ENCODE data around the gene CDK16. TPM values are rescaled to one million over a fixed set of nuclear protein-coding genes. Genes with fewer than 3 reads are reported as not detected.
A peak's percentile ranks its signal among the peaks of the same experiment; 100 is the strongest.

The CDK16 gene
- total and polyA plus RNA-seq, 9 of the 15 experiments (the other 6 are each of a cell fraction or from before 2014, with no cell fraction given) = 3.9 to 104 (median 57.5) TPM

GRCh38 chrX:47177079-47177478 is 41.4 kb upstream of the CDK16 start:
- DNase-seq (ENCODE audit: extremely low read depth in 1 of 4, low spot score in 3 of 4) (no peak), ATAC-seq (no peak)

More at GRCh38 chrX:47177079-47177478, 41.4 kb upstream of the CDK16 start:
- Histone ChIP-seq H2AFZ (ENCODE audit: low read depth, low read length) (no peak overlapping the region), H4K20me1 (replicated peaks; ENCODE audit: control insufficient read depth, insufficient read depth, low read length) (peaks cover 4% of the 10 kb centered on the region; the same call in 1 of the 2 replicates), H3K27me3 (ENCODE audit: control insufficient read depth in 2 of 2, insufficient read depth in 2 of 2, low read length in 2 of 2) (no peaks in the 10 kb centered on the region), H3K4me1 (replicated peaks in 1 of 2; ENCODE audit: control insufficient read depth in 2 of 2, insufficient read depth in 2 of 2, low read length in 2 of 2) (no peaks in the 10 kb centered on the region; a peak in 1 of 5 replicates), H3K9ac (ENCODE audit: insufficient read depth in 1 of 2, low read depth in 2 of 2, low read length in 2 of 2) (no peak overlapping the region), H3K4me2 (ENCODE audit: insufficient read depth, low read length) (no peak overlapping the region), H3K79me2 (ENCODE audit: control insufficient read depth, insufficient read depth, low read length) (no peaks in the 10 kb centered on the region), H3K36me3 (ENCODE audit: control insufficient read depth, insufficient read depth, low read length) (peaks cover 86% of the 10 kb centered on the region; the same call in 2 of the 3 replicates), H3K9me3 (replicated peaks; ENCODE audit: control insufficient read depth, insufficient read depth, low read depth, low read length) (no peaks in the 10 kb centered on the region), H3K4me3 (no peak overlapping the region), H3K9me1 (ENCODE audit: control insufficient read depth, insufficient read depth, low read length) (no peaks in the 10 kb centered on the region), H3K27ac (ENCODE audit: extremely low read depth, low read depth, low read length) (no peak overlapping the region)
- TSS peak; percentile 28 for BruUV-seq (replicated peaks)
- ChIA-PET CTCF (ENCODE audit: low intra/inter-chr PET ratio) (no interaction called here), POLR2A (no interaction called here)
- in situ Hi-C loops (cut with MboI) = no loop called here
- intact Hi-C loops (cut with micrococcal nuclease) = no loop called here
- TF ChIP-seq RAD21 (CRISPR knock-in tag; conservative IDR thresholded peaks at IDR 0.05 in 1 of 2, IDR thresholded peaks at IDR 0.05 in 1 of 2) (no peak), RFX1 (IDR thresholded peaks at IDR 0.05) (no peak), KDM2B (CRISPR knock-in tag; IDR thresholded peaks at IDR 0.05) (no peak), ZNF212 (CRISPR knock-in tag; IDR thresholded peaks at IDR 0.05) (no peak), TARDBP (IDR thresholded peaks at IDR 0.05) (no peak), ZNF124 (CRISPR knock-in tag; IDR thresholded peaks at IDR 0.05) (no peak), ZNF592 (IDR thresholded peaks at IDR 0.05) (no peak), HDGF (IDR thresholded peaks at IDR 0.05) (no peak), HLTF (IDR thresholded peaks at IDR 0.05) (no peak), RHOXF2B (CRISPR knock-in tag; conservative IDR thresholded peaks at IDR 0.05) (no peak), E2F5 (CRISPR knock-in tag; IDR thresholded peaks at IDR 0.05) (no peak)
- FAIRE-seq = no peak
- 44% methylated on average over 2 of the region's 2 CpGs for WGBS (ENCODE audit: insufficient coverage, low coverage, missing lambda C conversion rate)
